Measurements from ENCODE around the gene CCDC152. TPM values are rescaled to one million over a fixed set of nuclear protein-coding genes. Genes with fewer than 3 reads are reported as not detected.

The CCDC152 gene
- total RNA-seq, 1 experiment from 2014 or later = 0.26 TPM

DNA sequence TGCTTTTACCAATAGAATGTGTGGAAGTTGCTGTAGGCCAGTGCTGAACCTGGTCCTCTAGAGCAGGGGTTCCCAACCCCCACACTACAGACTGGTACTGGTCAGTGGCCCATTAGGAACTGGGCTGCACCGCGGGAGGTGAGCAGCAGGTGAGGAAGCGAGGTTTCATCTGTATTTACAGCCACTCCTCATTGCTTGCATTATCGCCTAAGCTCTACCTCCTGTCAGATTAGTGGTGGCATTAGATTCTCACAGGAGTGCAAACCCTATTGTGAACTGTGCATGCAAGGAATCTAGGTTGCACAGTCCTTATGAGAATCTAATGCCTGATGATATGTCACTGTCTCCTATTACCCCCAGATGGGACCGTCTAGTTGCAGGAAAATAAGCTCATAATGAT lies 6.1 kb upstream of the CCDC152 start:
- no peaks in the 10 kb centered on the region for H3K36me3 ChIP-seq (ENCODE audit: low read depth)
- H3K4me1 ChIP-seq (replicated peaks; ENCODE audit: insufficient read depth) = no peaks in the 10 kb centered on the region
- no peak overlapping the region for H3K4me3 ChIP-seq
- no peaks in the 10 kb centered on the region for H4K20me1 ChIP-seq (ENCODE audit: insufficient read depth)
- H3K9me2 ChIP-seq (ENCODE audit: insufficient read depth) = no peaks in the 10 kb centered on the region
- CTCF ChIA-PET = no interaction called here
- H3K9me3 ChIP-seq (ENCODE audit: insufficient read depth, low read depth) = no peaks in the 10 kb centered on the region
- H3K27me3 ChIP-seq (ENCODE audit: insufficient read depth, low read depth) = no peaks in the 10 kb centered on the region
- H2AFZ ChIP-seq = no peak overlapping the region
- no TSS peak for BruUV-seq (replicated peaks)
- intact Hi-C loops (cut with micrococcal nuclease; ENCODE audit: unreplicated experiment) = no loop called here
- DNase-seq = no peak
- H3K27ac ChIP-seq = no peak overlapping the region
- H3F3A ChIP-seq (ENCODE audit: insufficient read depth, low read depth) = no peaks in the 10 kb centered on the region
- H3K79me2 ChIP-seq (ENCODE audit: low read depth) = no peaks in the 10 kb centered on the region
- TF ChIP-seq EZH2 (IDR thresholded peaks at IDR 0.05; ENCODE audit: low read depth) = no peak
- TF ChIP-seq, protein P1, sequence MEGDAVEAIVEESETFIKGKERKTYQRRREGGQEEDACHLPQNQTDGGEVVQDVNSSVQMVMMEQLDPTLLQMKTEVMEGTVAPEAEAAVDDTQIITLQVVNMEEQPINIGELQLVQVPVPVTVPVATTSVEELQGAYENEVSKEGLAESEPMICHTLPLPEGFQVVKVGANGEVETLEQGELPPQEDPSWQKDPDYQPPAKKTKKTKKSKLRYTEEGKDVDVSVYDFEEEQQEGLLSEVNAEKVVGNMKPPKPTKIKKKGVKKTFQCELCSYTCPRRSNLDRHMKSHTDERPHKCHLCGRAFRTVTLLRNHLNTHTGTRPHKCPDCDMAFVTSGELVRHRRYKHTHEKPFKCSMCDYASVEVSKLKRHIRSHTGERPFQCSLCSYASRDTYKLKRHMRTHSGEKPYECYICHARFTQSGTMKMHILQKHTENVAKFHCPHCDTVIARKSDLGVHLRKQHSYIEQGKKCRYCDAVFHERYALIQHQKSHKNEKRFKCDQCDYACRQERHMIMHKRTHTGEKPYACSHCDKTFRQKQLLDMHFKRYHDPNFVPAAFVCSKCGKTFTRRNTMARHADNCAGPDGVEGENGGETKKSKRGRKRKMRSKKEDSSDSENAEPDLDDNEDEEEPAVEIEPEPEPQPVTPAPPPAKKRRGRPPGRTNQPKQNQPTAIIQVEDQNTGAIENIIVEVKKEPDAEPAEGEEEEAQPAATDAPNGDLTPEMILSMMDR (conservative IDR thresholded peaks at IDR 0.05) = no peak
- POLR2A ChIA-PET (ENCODE audit: unreplicated experiment) = interaction anchor here (0.6 to 0.7 kb wide), 2 partner anchors 313 to 1953 kb away, joined by 4 to 5 read pairs; partner anchors contain the start of gene PRKAA1
- H3K4me2 ChIP-seq = no peak overlapping the region

- no peaks in the 10 kb centered on the region for H3K27me3 ChIP-seq (ENCODE audit: insufficient read depth, low read depth)
- CTCF ChIA-PET = interaction anchor here (0.7 kb wide), 1 partner anchor 209 kb away, joined by 7 read pairs; no protein-coding TSS in a partner anchor
- H2AFZ ChIP-seq = no peak overlapping the region; the same call in 1 of the 2 replicates
- H3K27ac ChIP-seq = no peak overlapping the region
- no peaks in the 10 kb centered on the region for H3K79me2 ChIP-seq (ENCODE audit: low read depth)
- no peak for DNase-seq
- no peaks in the 10 kb centered on the region for H3F3A ChIP-seq (ENCODE audit: insufficient read depth, low read depth)
- no peaks in the 10 kb centered on the region for H3K9me2 ChIP-seq (ENCODE audit: insufficient read depth)
- POLR2A ChIA-PET (ENCODE audit: unreplicated experiment) = interaction anchor here (0.6 kb wide), 1 partner anchor 1953 kb away, joined by 4 read pairs; the partner anchor contains the start of gene PRKAA1
- no peaks in the 10 kb centered on the region for H3K9me3 ChIP-seq (ENCODE audit: insufficient read depth, low read depth)
- intact Hi-C loops (cut with micrococcal nuclease; ENCODE audit: unreplicated experiment) = no loop called here
- H3K4me3 ChIP-seq = no peak overlapping the region
- TF ChIP-seq, protein P1 (conservative IDR thresholded peaks at IDR 0.05) = no peak
- no peak for TF ChIP-seq EZH2 (IDR thresholded peaks at IDR 0.05; ENCODE audit: low read depth)
- no peak overlapping the region for H3K4me2 ChIP-seq
- H3K36me3 ChIP-seq (ENCODE audit: low read depth) = no peaks in the 10 kb centered on the region
- H4K20me1 ChIP-seq (ENCODE audit: insufficient read depth) = no peaks in the 10 kb centered on the region
- no peaks in the 10 kb centered on the region for H3K4me1 ChIP-seq (replicated peaks; ENCODE audit: insufficient read depth)
- no TSS peak for BruUV-seq (replicated peaks)
Measured at GRCh38 chr5:42751044-42751443, 5.6 kb upstream of the CCDC152 start.

- CTCF ChIA-PET = no interaction called here
Measured at GRCh38 chr5:42753099-42753498, 3.5 kb upstream of the CCDC152 start.

More at GRCh38 chr5:42753099-42753498, 3.5 kb upstream of the CCDC152 start:
- H3K36me3 ChIP-seq (ENCODE audit: low read depth) = no peaks in the 10 kb centered on the region
- no peak for DNase-seq
- H3K9me2 ChIP-seq (ENCODE audit: insufficient read depth) = no peaks in the 10 kb centered on the region
- H3K9me3 ChIP-seq (ENCODE audit: insufficient read depth, low read depth) = no peaks in the 10 kb centered on the region
- no peak overlapping the region for H3K27ac ChIP-seq
- H3K79me2 ChIP-seq (ENCODE audit: low read depth) = no peaks in the 10 kb centered on the region
- no TSS peak for BruUV-seq (replicated peaks)
- H2AFZ ChIP-seq = no peak overlapping the region
- no peaks in the 10 kb centered on the region for H3F3A ChIP-seq (ENCODE audit: insufficient read depth, low read depth)
- H3K27me3 ChIP-seq (ENCODE audit: insufficient read depth, low read depth) = no peaks in the 10 kb centered on the region
- intact Hi-C loops (cut with micrococcal nuclease; ENCODE audit: unreplicated experiment) = no loop called here
- TF ChIP-seq EZH2 (IDR thresholded peaks at IDR 0.05; ENCODE audit: low read depth) = no peak
- TF ChIP-seq, protein P1 (conservative IDR thresholded peaks at IDR 0.05) = no peak
- H3K4me3 ChIP-seq = no peak overlapping the region
- no peak overlapping the region for H3K4me2 ChIP-seq
- H3K4me1 ChIP-seq (replicated peaks; ENCODE audit: insufficient read depth) = no peaks in the 10 kb centered on the region
- POLR2A ChIA-PET (ENCODE audit: unreplicated experiment) = no interaction called here
- H4K20me1 ChIP-seq (ENCODE audit: insufficient read depth) = no peaks in the 10 kb centered on the region
